Endothelial cell of umbilical vein (primary cell): ENCODE data around the gene CROCC2. TPM values are rescaled to one million over a fixed set of nuclear protein-coding genes. Genes with fewer than 3 reads are reported as not detected.

Experiments
- BruUV-seq: library from RNA; stranded (reverse); fragments of 400-500 nt; replicated peaks from 2 replicates; lab custom pipeline; 2021; lab: Mats Ljungman, UMichigan
- CTCF ChIA-PET: fragments of 300-600, 350-600 bp; sonication (Branson Sonifier 250); formaldehyde crosslinking; loops from one replicate; lab custom pipeline; 2021; ENCODE audit warnings: antibody characterized with exemption, inconsistent platforms; lab: Charles Lee
- POLR2A ChIA-PET: fragments of 300-600, 350-600 bp; sonication (Branson Sonifier 250); formaldehyde crosslinking; loops from one replicate; lab custom pipeline; 2021; ENCODE audit warnings: antibody characterized with exemption, inconsistent platforms; lab: Charles Lee
- DNase-seq: peaks from one replicate; pipeline ENCODE4 v3.0.0-alpha.2; 2011; ENCODE audit warnings: low read depth, low spot score
- FAIRE-seq: peaks from 2 replicates; lab custom pipeline; 2011; peaks lifted over from hg19 to GRCh38; lab: Jason Lieb, UNC
- H2AFZ ChIP-seq: 2 replicates; pipeline ENCODE4 v1.6.0; 2012; ENCODE audit warnings: low read depth, low read length, control low read depth, inconsistent platforms
- H3K27ac ChIP-seq: 2 replicates; pipeline ENCODE4 v1.5.1; 2011; ENCODE audit warnings: low read depth, mild to moderate bottlenecking, control low read depth, low read length, moderate library complexity; ENCODE audit not compliant: insufficient read depth
- H3K27me3 ChIP-seq, 2 experiments: 2 replicates each; pipeline versions ENCODE4 v1.6.0 to v1.6.1; 2011; ENCODE audit warnings: low read length in 2 of 2, mixed read lengths in 1 of 2; ENCODE audit not compliant: control insufficient read depth in 2 of 2, insufficient read depth in 2 of 2
- H3K36me3 ChIP-seq, 2 experiments: 2 replicates in 1 of 2; 3 replicates in 1 of 2; pipeline ENCODE4 v1.5.1; 2011; ENCODE audit warnings: low read length in 2 of 2, mild to moderate bottlenecking in 1 of 2, moderate library complexity in 1 of 2; ENCODE audit not compliant: control insufficient read depth in 2 of 2, insufficient read depth in 2 of 2; ENCODE audit errors: extremely low read depth in 1 of 2
- H3K4me1 ChIP-seq: 3 replicates; pipeline ENCODE4 v1.5.1; 2011; ENCODE audit warnings: mild to moderate bottlenecking, low read length; ENCODE audit not compliant: control insufficient read depth, insufficient read depth; ENCODE audit errors: extremely low read depth
- H3K4me2 ChIP-seq: 2 replicates; pipeline ENCODE4 v1.6.1; 2011; ENCODE audit warnings: low read length, control low read depth, mixed read lengths; ENCODE audit not compliant: insufficient read depth
- H3K4me3 ChIP-seq, 3 experiments: fragments of 200-600 bp in 1 of 3; sonication (generic), shearing (Covaris generic) in 1 of 3; replicated peaks in 1 of 3; 2 replicates each; pipeline ENCODE4 v1.5.1; 2011 to 2016; ENCODE audit warnings: control low read depth in 3 of 3, low read length in 3 of 3, mild to moderate bottlenecking in 2 of 3, inconsistent platforms in 1 of 3, low read depth in 1 of 3, moderate library complexity in 1 of 3; ENCODE audit not compliant: insufficient read depth in 1 of 3
- H3K79me2 ChIP-seq: 2 replicates; pipeline ENCODE4 v1.6.0; 2012; ENCODE audit warnings: low read length, inconsistent platforms; ENCODE audit not compliant: control insufficient read depth, insufficient read depth
- H3K9ac ChIP-seq: replicated peaks from 2 replicates; pipeline ENCODE3; 2011; ENCODE audit warnings: low read length, control low read depth; ENCODE audit not compliant: insufficient read depth; ENCODE audit errors: extremely low read depth
- H3K9me1 ChIP-seq: replicated peaks from 3 replicates; pipeline ENCODE4 v1.6.0; 2011; ENCODE audit warnings: mild to moderate bottlenecking, low read length; ENCODE audit not compliant: control insufficient read depth, insufficient read depth; ENCODE audit errors: extremely low read depth
- H3K9me3 ChIP-seq: replicated peaks from 2 replicates; pipeline ENCODE4 v1.5.1; 2012; ENCODE audit warnings: low read length, inconsistent platforms; ENCODE audit not compliant: control insufficient read depth, insufficient read depth
- H4K20me1 ChIP-seq: replicated peaks from 2 replicates; pipeline ENCODE3; 2011; ENCODE audit warnings: mild to moderate bottlenecking, low read length; ENCODE audit not compliant: control insufficient read depth, insufficient read depth; ENCODE audit errors: extremely low read depth
- EZH2 ChIP-seq: IDR thresholded peaks from 2 replicates; pipeline ENCODE4 v1.6.1; 2012; ENCODE audit warnings: borderline replicate concordance, low read depth, mild to moderate bottlenecking, moderate library complexity, low read length, inconsistent platforms; ENCODE audit not compliant: severe bottlenecking
- FOS ChIP-seq: IDR thresholded peaks from 2 replicates; pipeline ENCODE4 v1.6.1; 2011; ENCODE audit warnings: mild to moderate bottlenecking, low read length, moderate library complexity, borderline replicate concordance; ENCODE audit not compliant: insufficient read depth
- GATA2 ChIP-seq: IDR thresholded peaks from 2 replicates; pipeline ENCODE4 v1.7.0; 2011; ENCODE audit warnings: low read depth, mild to moderate bottlenecking, moderate library complexity, mixed read lengths, low read length; ENCODE audit not compliant: insufficient read length, insufficient read depth
- JUN ChIP-seq: IDR thresholded peaks from 2 replicates; pipeline ENCODE4 v1.6.1; 2011; ENCODE audit warnings: borderline replicate concordance, low read depth; ENCODE audit not compliant: insufficient read length, insufficient read depth
- MYC ChIP-seq: IDR thresholded peaks from one replicate; pipeline ENCODE4 v1.6.1; 2011; ENCODE audit warnings: mild to moderate bottlenecking, low read depth, low read length
- POLR2A ChIP-seq: IDR thresholded peaks from 2 replicates; pipeline ENCODE4 v1.6.1; 2012; ENCODE audit warnings: low read depth, mild to moderate bottlenecking, control low read depth, low read length
- POLR2AphosphoS5 ChIP-seq: IDR thresholded peaks from 2 replicates; pipeline ENCODE4 v1.6.1; 2012; ENCODE audit warnings: low read depth, mild to moderate bottlenecking, control low read depth, low read length, moderate library complexity; ENCODE audit not compliant: insufficient read depth
- dilution Hi-C: fragments of 300-500 bp; cut with MboI; formaldehyde crosslinking; loops from one replicate; pipeline ENCODE4 v1.15.0; 2019; ENCODE audit warnings: low sequenced_read_pairs; ENCODE audit not compliant: extremely low pct_ligation_motif_present
- intact Hi-C: fragments of 100-400 bp; cut with micrococcal nuclease; formaldehyde crosslinking; loops from one replicate; pipeline ENCODE4 v1.10.0; 2022
- polyA plus RNA-seq, 4 experiments: library from polyadenylated mRNA; depleted of rRNA in 3 of 4; stranded (reverse) in 3 of 4; unstranded in 1 of 4; fragments of >200 nt; gene quantifications; 2 replicates each; pipeline versions ENCODE4 v1.2.1 to v1.2.3, GENCODE V29; 2011 to 2012; ENCODE audit warnings: missing spikeins in 1 of 4
- total RNA-seq: library from RNA; stranded (reverse); gene quantifications from 2 replicates; pipeline ENCODE4 v1.2.3, GENCODE V29; 2021
- TF ChIP-seq, protein P1 (sequence below): IDR thresholded peaks from 2 replicates; pipeline ENCODE4 v1.6.1; 2011; ENCODE audit not compliant: insufficient read depth, insufficient read length
- TF ChIP-seq, protein P2 (sequence below), 2 donors: IDR thresholded peaks; 1 replicate in 1 of 2; 2 replicates in 1 of 2; pipeline ENCODE4 v1.5.1; 2011; ENCODE audit warnings: low read length in 2 of 2, mild to moderate bottlenecking in 2 of 2, moderate library complexity in 2 of 2, control low read depth in 1 of 2, inconsistent platforms in 1 of 2, low read depth in 1 of 2; ENCODE audit not compliant: insufficient read depth in 1 of 2; ENCODE audit errors: extremely low read depth in 1 of 2

Gene CROCC2
- total and polyA plus RNA-seq, 2 donors (not counting 3 experiments of a cell fraction or from before 2014, with no cell fraction given): not detected

DNA sequence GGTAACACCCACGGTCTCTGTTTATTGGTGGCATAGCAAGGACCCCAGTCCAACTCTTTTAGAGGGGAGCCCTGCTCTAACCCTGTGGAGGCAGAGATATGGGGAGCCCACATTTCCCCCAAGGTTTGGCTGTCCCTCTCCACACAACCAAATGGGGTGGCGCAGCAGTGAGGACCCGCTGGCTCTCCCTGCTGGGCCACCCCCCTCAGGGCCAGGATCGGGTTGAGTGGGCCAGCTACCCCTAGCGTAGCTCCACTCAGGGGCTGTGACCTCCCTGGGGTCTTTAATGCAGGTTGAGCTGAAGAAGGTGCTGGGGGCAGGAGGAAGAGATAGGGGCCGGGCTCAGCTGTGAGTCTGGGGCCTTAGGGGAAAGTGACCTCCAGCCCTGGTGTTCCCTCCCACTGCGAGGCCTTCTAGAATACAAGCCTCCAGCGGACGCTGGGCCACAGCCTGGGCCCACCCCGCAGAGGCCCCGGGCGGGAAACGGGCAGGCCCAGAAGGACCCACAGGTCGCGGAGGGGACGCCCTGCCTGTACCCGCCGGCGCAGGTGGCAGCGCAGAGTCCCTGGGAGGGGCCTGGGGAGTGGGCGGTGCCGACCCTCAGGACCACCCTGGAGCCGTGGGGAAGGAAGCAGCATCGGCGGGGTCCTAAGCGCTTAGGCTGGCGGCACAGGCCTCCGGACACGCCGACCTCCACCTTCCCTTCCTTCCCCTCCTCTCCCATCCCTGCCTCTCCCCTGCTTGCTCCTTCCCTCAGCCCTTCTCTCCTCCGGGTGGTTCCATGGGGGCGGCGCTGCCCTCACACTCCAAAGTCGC is 9.6 kb downstream of the CROCC2 start:
- FAIRE-seq (no peak), DNase-seq (no peak)
- no peak overlapping the region for H3K4me2 ChIP-seq
- no peak overlapping the region for H3K4me3 ChIP-seq
- peak; percentile 33 for TF ChIP-seq EZH2
- TF ChIP-seq MYC: no peak
- H3K79me2 ChIP-seq: no peaks in the 10 kb centered on the region
- H4K20me1 ChIP-seq: no peaks in the 10 kb centered on the region
- no peaks in the 10 kb centered on the region for H3K27me3 ChIP-seq
- dilution Hi-C loops: no loop called here
- intact Hi-C loops: loop anchor here (2.0 to 10.0 kb wide), 2 partner anchors 159 to 309 kb away; no protein-coding TSS in a partner anchor
- no peak overlapping the region for H3K9ac ChIP-seq
- no peaks in the 10 kb centered on the region for H3K9me1 ChIP-seq
- H3K9me3 ChIP-seq: no peaks in the 10 kb centered on the region
- CTCF ChIA-PET: interaction anchor here (0.6 to 3.8 kb wide), 7 partner anchors 11 to 162 kb away, joined by 3 to 32 read pairs (median 6); no protein-coding TSS in a partner anchor
- peaks cover 15% of the 10 kb centered on the region for H3K4me1 ChIP-seq
- BruUV-seq: no TSS peak
- no peak overlapping the region for H2AFZ ChIP-seq
- H3K36me3 ChIP-seq: no peaks in the 10 kb centered on the region
- no peak overlapping the region for H3K27ac ChIP-seq
- POLR2A ChIA-PET: no interaction called here

DNA sequence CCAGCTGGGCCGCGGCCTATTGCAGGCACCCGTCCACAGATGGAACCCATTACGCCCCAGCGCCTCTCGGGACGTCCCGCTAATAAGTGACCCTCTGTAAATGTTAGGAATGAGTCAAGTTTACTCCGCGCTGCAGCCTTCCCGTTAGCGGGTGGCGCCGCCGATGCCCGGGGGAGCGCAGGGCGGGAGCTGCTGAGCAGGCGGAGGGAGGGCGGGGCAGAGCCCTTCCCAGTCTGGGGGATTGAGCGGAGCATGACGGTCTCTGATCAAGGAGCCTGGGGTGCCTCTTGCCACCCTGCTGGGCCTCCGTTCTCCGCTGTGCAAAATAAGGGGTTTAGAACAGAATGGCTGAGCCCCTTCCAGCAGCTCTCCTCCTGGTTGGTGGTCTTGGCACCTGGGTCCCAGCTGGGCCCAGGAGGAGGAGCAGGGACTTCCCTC is 10.5 kb downstream of the CROCC2 start:
- intact Hi-C loops (loop anchor here (10.0 kb wide), 1 partner anchor 158 kb away; no protein-coding TSS in a partner anchor), dilution Hi-C loops (no loop called here)
- Histone ChIP-seq H3K9ac (no peak overlapping the region), H3K27me3 (no peaks in the 10 kb centered on the region), H3K27ac (no peak overlapping the region), H3K9me3 (no peaks in the 10 kb centered on the region), H3K4me2 (no peak overlapping the region), H3K36me3 (no peaks in the 10 kb centered on the region), H3K4me3 (no peak overlapping the region), H2AFZ (no peak overlapping the region), H3K9me1 (no peaks in the 10 kb centered on the region), H3K4me1 (peaks cover 15% of the 10 kb centered on the region), H3K79me2 (no peaks in the 10 kb centered on the region), H4K20me1 (no peaks in the 10 kb centered on the region)
- CTCF ChIA-PET: interaction anchor here (1.2 to 1.9 kb wide), 3 partner anchors 18 to 67 kb away, joined by 4 to 7 read pairs (median 4); no protein-coding TSS in a partner anchor
- POLR2A ChIA-PET: no interaction called here
- no peak for TF ChIP-seq MYC
- TF ChIP-seq, protein P1, sequence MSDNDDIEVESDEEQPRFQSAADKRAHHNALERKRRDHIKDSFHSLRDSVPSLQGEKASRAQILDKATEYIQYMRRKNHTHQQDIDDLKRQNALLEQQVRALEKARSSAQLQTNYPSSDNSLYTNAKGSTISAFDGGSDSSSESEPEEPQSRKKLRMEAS: no peak
- no peak for TF ChIP-seq POLR2AphosphoS5
- no peak for TF ChIP-seq EZH2
- no peak for TF ChIP-seq GATA2
- TF ChIP-seq FOS: no peak
- no peak for TF ChIP-seq JUN
- TF ChIP-seq, protein P2, sequence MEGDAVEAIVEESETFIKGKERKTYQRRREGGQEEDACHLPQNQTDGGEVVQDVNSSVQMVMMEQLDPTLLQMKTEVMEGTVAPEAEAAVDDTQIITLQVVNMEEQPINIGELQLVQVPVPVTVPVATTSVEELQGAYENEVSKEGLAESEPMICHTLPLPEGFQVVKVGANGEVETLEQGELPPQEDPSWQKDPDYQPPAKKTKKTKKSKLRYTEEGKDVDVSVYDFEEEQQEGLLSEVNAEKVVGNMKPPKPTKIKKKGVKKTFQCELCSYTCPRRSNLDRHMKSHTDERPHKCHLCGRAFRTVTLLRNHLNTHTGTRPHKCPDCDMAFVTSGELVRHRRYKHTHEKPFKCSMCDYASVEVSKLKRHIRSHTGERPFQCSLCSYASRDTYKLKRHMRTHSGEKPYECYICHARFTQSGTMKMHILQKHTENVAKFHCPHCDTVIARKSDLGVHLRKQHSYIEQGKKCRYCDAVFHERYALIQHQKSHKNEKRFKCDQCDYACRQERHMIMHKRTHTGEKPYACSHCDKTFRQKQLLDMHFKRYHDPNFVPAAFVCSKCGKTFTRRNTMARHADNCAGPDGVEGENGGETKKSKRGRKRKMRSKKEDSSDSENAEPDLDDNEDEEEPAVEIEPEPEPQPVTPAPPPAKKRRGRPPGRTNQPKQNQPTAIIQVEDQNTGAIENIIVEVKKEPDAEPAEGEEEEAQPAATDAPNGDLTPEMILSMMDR (IDR thresholded peaks at IDR 0.05; ENCODE audit: extremely low read depth in 1 of 2, insufficient read depth in 1 of 2, low read depth in 1 of 2, low read length in 2 of 2): no peak
- TF ChIP-seq POLR2A: no peak
- BruUV-seq: no TSS peak
- peak; percentile 46 for FAIRE-seq
- peak; percentile 16 for DNase-seq
